Osteoblast (primary cell): ENCODE measurements around the gene TUBB8B. TPM values are rescaled to one million over a fixed set of nuclear protein-coding genes. Genes with fewer than 3 reads are reported as not detected.
"Not testable (repeated sequence)": the region's sequence is repeated elsewhere in the genome, so short reads cannot be mapped to it uniquely, and the experiment has no call there.

Experiments
- DNase-seq: peaks from one replicate; pipeline ENCODE4 v3.0.0; 2011; ENCODE audit warnings: low spot score, mixed read lengths; ENCODE audit not compliant: insufficient read length; ENCODE audit errors: missing footprints
- H2AFZ ChIP-seq: 2 replicates; pipeline ENCODE4 v1.6.0; 2011; ENCODE audit warnings: mild to moderate bottlenecking, low read length
- H3K27ac ChIP-seq: 2 replicates; pipeline ENCODE4 v1.5.1; 2011; ENCODE audit warnings: mild to moderate bottlenecking, low read depth, low read length, moderate library complexity
- H3K27me3 ChIP-seq: 2 replicates; pipeline ENCODE4 v1.6.0; 2012; ENCODE audit warnings: mild to moderate bottlenecking, control low read depth, inconsistent platforms, low read length, moderate library complexity; ENCODE audit not compliant: insufficient read depth
- H3K36me3 ChIP-seq: 2 replicates; pipeline ENCODE4 v1.5.1; 2011; ENCODE audit warnings: mild to moderate bottlenecking, low read length, control low read depth, moderate library complexity; ENCODE audit not compliant: insufficient read depth
- H3K4me1 ChIP-seq: 2 replicates; pipeline ENCODE4 v1.5.1; 2011; ENCODE audit warnings: mild to moderate bottlenecking, low read length, control low read depth, moderate library complexity; ENCODE audit not compliant: insufficient read depth
- H3K4me2 ChIP-seq: 2 replicates; pipeline ENCODE4 v1.6.0; 2011; ENCODE audit warnings: mild to moderate bottlenecking, low read length; ENCODE audit not compliant: insufficient read depth
- H3K4me3 ChIP-seq: fragments of 200-600 bp; sonication (generic); 3 replicates; pipeline ENCODE4 v1.5.1; 2012; ENCODE audit warnings: mild to moderate bottlenecking, low read length, inconsistent platforms; ENCODE audit not compliant: insufficient read depth
- H3K79me2 ChIP-seq: 2 replicates; pipeline ENCODE4 v1.6.0; 2012; ENCODE audit warnings: mild to moderate bottlenecking, low read length, control low read depth, inconsistent platforms; ENCODE audit not compliant: insufficient read depth
- H3K9me3 ChIP-seq: 2 replicates; pipeline ENCODE4 v1.5.1; 2011; ENCODE audit warnings: low read depth, low read length, control low read depth
- H4K20me1 ChIP-seq: 2 replicates; pipeline ENCODE4 v1.6.0; 2012; ENCODE audit warnings: mild to moderate bottlenecking, low read length, control low read depth; ENCODE audit not compliant: insufficient read depth
- total RNA-seq: library from RNA; depleted of rRNA; stranded (reverse); fragments of >200 nt; gene quantifications from 2 replicates; pipeline ENCODE4 v1.2.3, GENCODE V29; 2012

TUBB8B gene
- total RNA-seq, 1 donor = not detected

DNA sequence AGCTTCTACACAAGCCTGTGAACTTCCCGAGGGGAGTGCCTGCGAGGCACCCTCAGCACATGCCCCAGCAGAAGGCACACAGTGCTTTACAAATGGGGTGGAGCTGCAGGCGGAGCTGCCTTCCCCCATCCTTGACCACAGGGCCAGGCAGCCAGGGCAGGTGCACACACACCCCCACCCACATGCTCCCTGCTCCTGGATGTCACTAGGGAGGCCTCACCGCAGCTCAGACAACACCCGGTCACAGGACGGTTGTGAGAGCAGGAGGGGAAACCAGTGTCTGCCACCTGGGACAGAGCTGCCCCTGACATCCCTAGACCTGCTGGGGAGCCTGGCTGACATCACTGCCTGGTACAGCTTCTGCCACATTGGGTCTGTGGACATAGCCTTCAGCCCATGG, 39.7 kb upstream of the TUBB8B start:
- H3K4me3 ChIP-seq, DNase-seq, H3K27ac ChIP-seq, H2AFZ ChIP-seq, H4K20me1 ChIP-seq, H3K4me1 ChIP-seq, H3K4me2 ChIP-seq, H3K79me2 ChIP-seq, H3K27me3 ChIP-seq, H3K36me3 ChIP-seq, H3K9me3 ChIP-seq: not testable (repeated sequence)

DNA sequence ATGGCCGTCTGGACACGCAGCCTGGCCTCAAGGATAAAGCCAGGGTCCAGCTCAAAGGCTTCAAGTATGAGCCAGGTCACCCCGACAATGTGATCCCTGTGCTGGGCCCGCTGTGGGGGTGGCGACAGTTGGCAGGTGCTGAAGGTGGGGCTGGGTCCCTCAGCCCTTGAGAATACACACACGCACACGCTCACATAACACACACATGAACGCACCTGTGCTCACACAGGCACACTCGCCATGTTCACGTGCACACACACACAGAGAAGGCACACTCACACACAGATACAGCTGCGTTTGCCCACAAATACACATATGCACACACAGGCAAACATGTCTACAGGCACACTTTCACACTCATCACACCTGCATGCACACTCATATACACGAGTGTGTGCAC, 35.4 kb upstream of the TUBB8B start:
- H3K27ac ChIP-seq, H3K4me2 ChIP-seq, H3K4me3 ChIP-seq, H2AFZ ChIP-seq, H3K79me2 ChIP-seq, H4K20me1 ChIP-seq, H3K36me3 ChIP-seq, H3K27me3 ChIP-seq, H3K9me3 ChIP-seq, H3K4me1 ChIP-seq, DNase-seq: not testable (repeated sequence)

DNA sequence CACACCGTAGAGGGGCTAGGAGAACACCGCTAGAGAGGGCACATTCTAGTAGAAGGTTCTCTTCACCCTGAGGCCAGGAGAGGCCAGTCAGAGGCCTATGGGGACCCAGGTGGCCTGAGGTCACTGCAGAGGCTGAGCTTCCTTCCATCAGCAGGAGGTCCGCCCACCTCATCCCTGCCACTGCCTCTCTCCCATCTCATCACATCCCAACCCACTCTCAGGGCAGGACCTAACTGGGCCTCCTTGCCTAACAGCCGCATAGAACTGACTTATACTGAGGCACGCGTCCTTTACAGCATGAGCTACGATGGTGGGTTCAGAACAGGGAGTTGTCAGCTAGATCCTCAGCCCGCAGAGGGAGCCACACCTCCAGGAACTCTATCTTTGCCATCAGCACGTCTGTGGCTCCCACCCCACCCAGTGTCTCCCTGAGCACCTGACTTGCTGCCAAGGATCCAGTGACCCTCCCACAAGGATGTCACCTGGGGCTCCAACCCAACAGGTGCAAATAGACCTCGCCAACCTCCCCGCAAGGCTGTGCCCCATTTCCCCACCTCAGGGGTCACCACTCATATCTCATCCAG, 33.3 kb upstream of the TUBB8B start:
- not testable (repeated sequence) for H3K27me3 ChIP-seq, DNase-seq, H3K4me3 ChIP-seq, H4K20me1 ChIP-seq, H3K27ac ChIP-seq, H3K36me3 ChIP-seq, H2AFZ ChIP-seq, H3K9me3 ChIP-seq, H3K79me2 ChIP-seq, H3K4me1 ChIP-seq, H3K4me2 ChIP-seq

DNA sequence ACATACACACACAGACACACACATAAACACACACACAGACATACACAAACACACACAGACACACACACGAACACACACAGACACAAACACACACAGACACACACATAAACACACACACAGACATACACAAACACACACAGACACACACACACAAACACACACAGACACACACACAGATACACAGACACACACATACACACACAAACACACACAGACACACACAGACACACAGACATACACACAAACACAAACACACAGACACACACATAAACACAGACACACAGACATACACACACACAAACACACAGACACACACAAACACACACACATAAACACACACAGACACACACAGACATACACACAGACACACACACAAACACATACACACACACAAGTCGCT, 31.5 kb upstream of the TUBB8B start:
- not testable (repeated sequence) for H3K36me3 ChIP-seq, DNase-seq, H3K79me2 ChIP-seq, H3K4me2 ChIP-seq, H3K9me3 ChIP-seq, H4K20me1 ChIP-seq, H3K4me1 ChIP-seq, H3K4me3 ChIP-seq, H3K27me3 ChIP-seq, H2AFZ ChIP-seq, H3K27ac ChIP-seq

DNA sequence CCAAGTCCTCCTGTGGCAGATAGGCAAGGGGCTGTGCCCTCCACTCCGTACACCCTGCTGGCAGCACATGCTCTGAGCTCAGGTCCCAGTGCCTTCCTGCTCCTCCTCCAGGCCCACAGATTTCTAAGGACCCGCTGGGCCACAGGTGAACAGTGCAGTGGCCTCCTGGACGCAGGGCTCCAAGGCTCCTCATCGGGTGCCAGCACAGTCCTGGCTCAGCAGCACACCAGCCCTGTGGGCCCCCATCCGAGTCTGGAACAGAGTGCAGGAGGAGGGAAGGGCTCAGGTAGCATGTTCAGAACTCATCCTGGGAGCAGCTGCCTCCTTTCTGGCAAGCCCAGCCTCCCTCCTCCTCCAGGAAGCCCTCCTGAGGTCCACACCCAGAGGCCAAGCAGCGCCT, 30.8 kb upstream of the TUBB8B start:
- H3K4me3 ChIP-seq, H3K4me1 ChIP-seq, DNase-seq: not testable (repeated sequence)

DNA sequence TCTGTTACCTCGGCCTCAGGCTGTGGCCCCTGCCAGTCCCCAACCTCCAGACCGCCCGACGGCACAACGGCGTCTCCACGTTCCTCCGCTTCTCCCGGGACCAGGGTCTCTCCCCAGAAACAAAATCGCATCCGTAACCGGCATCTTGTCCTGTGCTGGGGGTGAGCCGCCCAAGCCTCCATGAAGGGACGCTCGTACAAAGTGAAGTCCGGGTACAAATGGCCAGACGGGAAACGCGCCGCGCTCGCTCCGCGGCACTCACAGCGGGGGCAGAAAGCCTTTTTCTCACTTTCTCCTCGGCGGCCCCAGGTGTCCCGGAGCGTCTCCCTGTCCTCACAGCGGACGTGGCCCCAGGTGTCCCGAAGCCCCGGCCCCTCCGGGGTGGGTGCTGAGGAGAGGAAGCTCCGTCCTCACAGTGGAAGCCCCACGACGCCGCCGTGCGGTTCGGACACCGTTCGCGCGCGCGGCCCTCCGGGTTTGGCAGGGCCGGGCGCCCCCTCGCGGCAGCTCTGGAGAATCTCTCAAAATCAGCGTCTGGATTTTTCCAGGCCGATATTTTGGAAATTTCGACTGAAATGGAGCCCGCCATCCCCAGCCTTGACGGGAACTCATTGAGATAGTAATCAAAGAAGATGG, 26.2 kb upstream of the TUBB8B start:
- not testable (repeated sequence) for H4K20me1 ChIP-seq, H3K4me2 ChIP-seq, H3K79me2 ChIP-seq, H3K36me3 ChIP-seq, H3K27me3 ChIP-seq, H3K9me3 ChIP-seq, H3K4me1 ChIP-seq, H3K27ac ChIP-seq, H3K4me3 ChIP-seq, DNase-seq, H2AFZ ChIP-seq

More for the DNA sequence above, 30.8 kb upstream of the TUBB8B start:
- H3K27ac ChIP-seq, H3K4me2 ChIP-seq, H3K9me3 ChIP-seq, H4K20me1 ChIP-seq, H2AFZ ChIP-seq, H3K27me3 ChIP-seq, H3K36me3 ChIP-seq, H3K79me2 ChIP-seq: not testable (repeated sequence)
